ENCODE results near the gene ASPDH. TPM values are rescaled to one million over a fixed set of nuclear protein-coding genes. Genes with fewer than 3 reads are reported as not detected.

The ASPDH gene
- total RNA-seq, 1 experiment from 2014 or later = not detected

DNA sequence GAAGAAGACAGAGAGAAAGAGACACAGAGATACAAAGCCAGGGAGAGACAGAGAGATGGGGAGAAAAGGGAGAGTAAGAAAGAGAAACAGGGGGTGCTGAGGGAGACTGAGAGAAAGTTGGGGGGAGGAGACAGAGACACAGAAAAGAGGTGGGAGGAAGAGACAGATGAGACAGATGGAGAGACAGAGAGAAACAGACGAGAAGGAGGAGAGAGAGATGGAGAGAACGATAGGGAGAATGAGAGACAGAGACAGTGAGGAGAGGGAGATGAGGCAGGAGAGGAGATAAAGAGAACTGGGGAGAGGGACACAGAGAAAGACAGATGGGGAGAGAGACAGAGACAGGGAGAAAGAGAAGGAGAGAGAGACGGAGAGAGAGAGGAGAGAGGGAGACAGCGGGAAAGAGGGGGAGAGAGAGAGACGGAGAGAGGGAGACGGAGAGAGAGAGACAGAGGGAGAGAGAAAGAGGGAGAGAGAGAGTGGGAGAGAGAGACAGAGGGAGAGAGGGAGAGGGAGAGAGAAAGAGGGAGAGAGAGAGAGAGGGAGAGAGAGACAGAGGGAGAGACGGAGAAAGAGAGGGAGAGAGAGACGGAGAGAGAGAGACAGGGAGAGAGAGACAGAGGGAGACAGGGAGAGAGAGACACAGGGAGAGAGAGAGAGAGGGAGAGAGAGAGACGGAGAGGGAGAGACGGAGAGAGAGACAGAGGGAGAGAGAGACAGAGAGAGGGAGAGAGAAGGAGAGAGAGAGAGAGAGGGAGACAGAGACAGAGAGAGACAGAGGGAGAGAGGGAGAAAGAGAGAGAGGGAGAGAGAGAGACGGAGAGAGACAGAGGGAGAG lies 15.3 kb downstream of the ASPDH start (continued):
- TF ChIP-seq SP1 (CRISPR knock-in tag; conservative IDR thresholded peaks at IDR 0.05) = no peak
- TF ChIP-seq, protein P1, sequence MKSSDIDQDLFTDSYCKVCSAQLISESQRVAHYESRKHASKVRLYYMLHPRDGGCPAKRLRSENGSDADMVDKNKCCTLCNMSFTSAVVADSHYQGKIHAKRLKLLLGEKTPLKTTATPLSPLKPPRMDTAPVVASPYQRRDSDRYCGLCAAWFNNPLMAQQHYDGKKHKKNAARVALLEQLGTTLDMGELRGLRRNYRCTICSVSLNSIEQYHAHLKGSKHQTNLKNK (CRISPR knock-in tag; IDR thresholded peaks at IDR 0.05) = no peak

DNA sequence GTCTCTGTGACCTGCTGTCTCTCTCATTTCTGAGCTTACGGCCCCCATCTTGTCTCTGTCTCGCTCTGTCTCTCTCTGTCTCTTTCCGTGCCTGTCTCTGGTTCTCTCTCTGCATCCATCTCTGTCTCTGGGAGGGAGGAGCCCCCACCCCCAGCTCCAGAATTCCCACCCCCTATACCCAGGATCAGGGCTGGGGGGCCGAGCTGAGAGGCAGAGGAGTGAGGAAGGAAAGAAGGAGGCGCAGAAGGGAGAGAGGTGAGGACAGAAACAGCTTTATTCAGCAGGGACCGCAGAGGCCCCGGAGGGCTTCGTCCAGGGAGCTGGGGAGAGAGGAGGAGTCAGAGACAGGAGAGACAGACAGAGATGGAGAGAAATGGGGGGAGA lies 16.7 kb downstream of the ASPDH start:
- Mint-ChIP-seq H3K9me3 (no peaks in the 10 kb centered on the region), H3K4me1 (peaks cover 7% of the 10 kb centered on the region), H3K27ac (no peak overlapping the region), H3K4me3 (no peak overlapping the region), H3K27me3 (ENCODE audit: low read depth) (peaks cover 56% of the 10 kb centered on the region), H3K36me3 (no peaks in the 10 kb centered on the region)
- TF ChIP-seq ATF1 (CRISPR knock-in tag; IDR thresholded peaks at IDR 0.05) (no peak), GABPB1 (CRISPR knock-in tag; IDR thresholded peaks at IDR 0.05) (no peak), JUN (CRISPR knock-in tag; IDR thresholded peaks at IDR 0.05) (no peak), ZNF232 (CRISPR knock-in tag; IDR thresholded peaks at IDR 0.05) (no peak), KAT7 (CRISPR knock-in tag; IDR thresholded peaks at IDR 0.05; ENCODE audit: borderline replicate concordance) (no peak)
- TF ChIP-seq, protein P2, sequence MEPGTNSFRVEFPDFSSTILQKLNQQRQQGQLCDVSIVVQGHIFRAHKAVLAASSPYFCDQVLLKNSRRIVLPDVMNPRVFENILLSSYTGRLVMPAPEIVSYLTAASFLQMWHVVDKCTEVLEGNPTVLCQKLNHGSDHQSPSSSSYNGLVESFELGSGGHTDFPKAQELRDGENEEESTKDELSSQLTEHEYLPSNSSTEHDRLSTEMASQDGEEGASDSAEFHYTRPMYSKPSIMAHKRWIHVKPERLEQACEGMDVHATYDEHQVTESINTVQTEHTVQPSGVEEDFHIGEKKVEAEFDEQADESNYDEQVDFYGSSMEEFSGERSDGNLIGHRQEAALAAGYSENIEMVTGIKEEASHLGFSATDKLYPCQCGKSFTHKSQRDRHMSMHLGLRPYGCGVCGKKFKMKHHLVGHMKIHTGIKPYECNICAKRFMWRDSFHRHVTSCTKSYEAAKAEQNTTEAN (CRISPR knock-in tag; IDR thresholded peaks at IDR 0.05) = no peak
- TF ChIP-seq, protein P3, sequence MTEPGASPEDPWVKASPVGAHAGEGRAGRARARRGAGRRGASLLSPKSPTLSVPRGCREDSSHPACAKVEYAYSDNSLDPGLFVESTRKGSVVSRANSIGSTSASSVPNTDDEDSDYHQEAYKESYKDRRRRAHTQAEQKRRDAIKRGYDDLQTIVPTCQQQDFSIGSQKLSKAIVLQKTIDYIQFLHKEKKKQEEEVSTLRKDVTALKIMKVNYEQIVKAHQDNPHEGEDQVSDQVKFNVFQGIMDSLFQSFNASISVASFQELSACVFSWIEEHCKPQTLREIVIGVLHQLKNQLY (CRISPR knock-in tag; IDR thresholded peaks at IDR 0.05) = no peak
- TF ChIP-seq, protein P4, sequence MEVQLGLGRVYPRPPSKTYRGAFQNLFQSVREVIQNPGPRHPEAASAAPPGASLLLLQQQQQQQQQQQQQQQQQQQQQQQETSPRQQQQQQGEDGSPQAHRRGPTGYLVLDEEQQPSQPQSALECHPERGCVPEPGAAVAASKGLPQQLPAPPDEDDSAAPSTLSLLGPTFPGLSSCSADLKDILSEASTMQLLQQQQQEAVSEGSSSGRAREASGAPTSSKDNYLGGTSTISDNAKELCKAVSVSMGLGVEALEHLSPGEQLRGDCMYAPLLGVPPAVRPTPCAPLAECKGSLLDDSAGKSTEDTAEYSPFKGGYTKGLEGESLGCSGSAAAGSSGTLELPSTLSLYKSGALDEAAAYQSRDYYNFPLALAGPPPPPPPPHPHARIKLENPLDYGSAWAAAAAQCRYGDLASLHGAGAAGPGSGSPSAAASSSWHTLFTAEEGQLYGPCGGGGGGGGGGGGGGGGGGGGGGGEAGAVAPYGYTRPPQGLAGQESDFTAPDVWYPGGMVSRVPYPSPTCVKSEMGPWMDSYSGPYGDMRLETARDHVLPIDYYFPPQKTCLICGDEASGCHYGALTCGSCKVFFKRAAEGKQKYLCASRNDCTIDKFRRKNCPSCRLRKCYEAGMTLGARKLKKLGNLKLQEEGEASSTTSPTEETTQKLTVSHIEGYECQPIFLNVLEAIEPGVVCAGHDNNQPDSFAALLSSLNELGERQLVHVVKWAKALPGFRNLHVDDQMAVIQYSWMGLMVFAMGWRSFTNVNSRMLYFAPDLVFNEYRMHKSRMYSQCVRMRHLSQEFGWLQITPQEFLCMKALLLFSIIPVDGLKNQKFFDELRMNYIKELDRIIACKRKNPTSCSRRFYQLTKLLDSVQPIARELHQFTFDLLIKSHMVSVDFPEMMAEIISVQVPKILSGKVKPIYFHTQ (CRISPR knock-in tag; IDR thresholded peaks at IDR 0.05) = no peak
- TF ChIP-seq, protein P5, sequence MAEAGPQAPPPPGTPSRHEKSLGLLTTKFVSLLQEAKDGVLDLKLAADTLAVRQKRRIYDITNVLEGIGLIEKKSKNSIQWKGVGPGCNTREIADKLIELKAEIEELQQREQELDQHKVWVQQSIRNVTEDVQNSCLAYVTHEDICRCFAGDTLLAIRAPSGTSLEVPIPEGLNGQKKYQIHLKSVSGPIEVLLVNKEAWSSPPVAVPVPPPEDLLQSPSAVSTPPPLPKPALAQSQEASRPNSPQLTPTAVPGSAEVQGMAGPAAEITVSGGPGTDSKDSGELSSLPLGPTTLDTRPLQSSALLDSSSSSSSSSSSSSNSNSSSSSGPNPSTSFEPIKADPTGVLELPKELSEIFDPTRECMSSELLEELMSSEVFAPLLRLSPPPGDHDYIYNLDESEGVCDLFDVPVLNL (CRISPR knock-in tag; IDR thresholded peaks at IDR 0.05; ENCODE audit: borderline replicate concordance, low read depth) = no peak
- TF ChIP-seq, protein P6, sequence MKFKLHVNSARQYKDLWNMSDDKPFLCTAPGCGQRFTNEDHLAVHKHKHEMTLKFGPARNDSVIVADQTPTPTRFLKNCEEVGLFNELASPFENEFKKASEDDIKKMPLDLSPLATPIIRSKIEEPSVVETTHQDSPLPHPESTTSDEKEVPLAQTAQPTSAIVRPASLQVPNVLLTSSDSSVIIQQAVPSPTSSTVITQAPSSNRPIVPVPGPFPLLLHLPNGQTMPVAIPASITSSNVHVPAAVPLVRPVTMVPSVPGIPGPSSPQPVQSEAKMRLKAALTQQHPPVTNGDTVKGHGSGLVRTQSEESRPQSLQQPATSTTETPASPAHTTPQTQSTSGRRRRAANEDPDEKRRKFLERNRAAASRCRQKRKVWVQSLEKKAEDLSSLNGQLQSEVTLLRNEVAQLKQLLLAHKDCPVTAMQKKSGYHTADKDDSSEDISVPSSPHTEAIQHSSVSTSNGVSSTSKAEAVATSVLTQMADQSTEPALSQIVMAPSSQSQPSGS (CRISPR knock-in tag; IDR thresholded peaks at IDR 0.05; ENCODE audit: borderline replicate concordance, low read depth) = no peak
- TF ChIP-seq, protein P7, sequence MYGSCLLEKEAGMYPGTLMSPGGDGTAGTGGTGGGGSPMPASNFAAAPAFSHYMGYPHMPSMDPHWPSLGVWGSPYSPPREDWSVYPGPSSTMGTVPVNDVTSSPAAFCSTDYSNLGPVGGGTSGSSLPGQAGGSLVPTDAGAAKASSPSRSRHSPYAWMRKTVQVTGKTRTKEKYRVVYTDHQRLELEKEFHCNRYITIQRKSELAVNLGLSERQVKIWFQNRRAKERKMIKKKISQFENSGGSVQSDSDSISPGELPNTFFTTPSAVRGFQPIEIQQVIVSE (CRISPR knock-in tag; IDR thresholded peaks at IDR 0.05; ENCODE audit: borderline replicate concordance) = no peak
- TF ChIP-seq, protein P8, sequence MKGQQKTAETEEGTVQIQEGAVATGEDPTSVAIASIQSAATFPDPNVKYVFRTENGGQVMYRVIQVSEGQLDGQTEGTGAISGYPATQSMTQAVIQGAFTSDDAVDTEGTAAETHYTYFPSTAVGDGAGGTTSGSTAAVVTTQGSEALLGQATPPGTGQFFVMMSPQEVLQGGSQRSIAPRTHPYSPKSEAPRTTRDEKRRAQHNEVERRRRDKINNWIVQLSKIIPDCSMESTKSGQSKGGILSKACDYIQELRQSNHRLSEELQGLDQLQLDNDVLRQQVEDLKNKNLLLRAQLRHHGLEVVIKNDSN (CRISPR knock-in tag; IDR thresholded peaks at IDR 0.05) = no peak
- ATAC-seq (no peak), DNase-seq (ENCODE audit: low spot score) (no peak)
- CTCF ChIA-PET = interaction anchor here (0.5 to 1.6 kb wide), 7 partner anchors 10 to 140 kb away, joined by 3 to 8 read pairs (median 5); partner anchors contain the start of gene JOSD2
- POLR2A ChIA-PET = interaction anchor here (0.7 to 1.2 kb wide), 2 partner anchors 14 to 326 kb away, joined by 3 read pairs; partner anchors contain the start of gene JOSD2

Data from WTC11 (cell line).